ENCODE measurements around the gene GJC3.
A peak's percentile ranks its signal among the peaks of the same experiment; 100 is the strongest.
"Not testable (repeated sequence)": the region's sequence is repeated elsewhere in the genome, so short reads cannot be mapped to it uniquely, and the experiment has no call there.

Gene GJC3, protein sequence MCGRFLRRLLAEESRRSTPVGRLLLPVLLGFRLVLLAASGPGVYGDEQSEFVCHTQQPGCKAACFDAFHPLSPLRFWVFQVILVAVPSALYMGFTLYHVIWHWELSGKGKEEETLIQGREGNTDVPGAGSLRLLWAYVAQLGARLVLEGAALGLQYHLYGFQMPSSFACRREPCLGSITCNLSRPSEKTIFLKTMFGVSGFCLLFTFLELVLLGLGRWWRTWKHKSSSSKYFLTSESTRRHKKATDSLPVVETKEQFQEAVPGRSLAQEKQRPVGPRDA

DNA sequence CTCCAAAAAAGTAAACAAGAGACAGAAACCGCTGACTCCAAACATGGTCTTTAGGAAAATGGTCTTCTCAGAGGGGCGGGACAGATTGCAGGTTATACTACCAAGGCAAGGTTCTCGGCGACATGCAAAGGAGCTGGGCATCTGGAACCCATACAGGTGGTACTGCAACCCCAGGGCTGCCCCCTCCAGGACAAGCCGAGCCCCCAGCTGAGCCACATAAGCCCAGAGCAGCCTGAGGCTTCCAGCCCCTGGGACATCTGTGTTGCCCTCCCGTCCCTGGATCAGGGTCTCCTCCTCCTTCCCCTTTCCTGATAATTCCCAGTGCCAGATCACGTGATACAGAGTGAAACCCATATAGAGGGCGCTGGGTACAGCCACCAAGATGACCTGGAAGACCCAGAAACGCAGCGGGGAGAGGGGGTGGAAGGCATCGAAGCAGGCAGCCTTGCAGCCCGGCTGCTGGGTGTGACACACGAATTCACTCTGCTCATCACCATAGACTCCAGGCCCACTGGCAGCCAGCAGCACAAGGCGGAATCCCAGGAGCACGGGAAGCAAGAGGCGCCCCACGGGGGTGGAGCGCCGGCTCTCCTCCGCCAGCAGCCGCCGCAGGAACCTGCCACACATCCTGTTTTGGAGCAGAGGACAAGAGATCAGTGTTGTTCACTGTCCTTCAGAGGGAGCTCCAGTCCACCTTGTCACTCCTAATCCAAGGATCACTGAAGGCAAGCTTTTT is at the start of gene GJC3:
GJC3 (minus strand) TSS at position 627 of the 736 bp plus-strand sequence; CDS start at position 627, 0 bp downstream.
- peak; percentile 66 for DNase-seq

DNA sequence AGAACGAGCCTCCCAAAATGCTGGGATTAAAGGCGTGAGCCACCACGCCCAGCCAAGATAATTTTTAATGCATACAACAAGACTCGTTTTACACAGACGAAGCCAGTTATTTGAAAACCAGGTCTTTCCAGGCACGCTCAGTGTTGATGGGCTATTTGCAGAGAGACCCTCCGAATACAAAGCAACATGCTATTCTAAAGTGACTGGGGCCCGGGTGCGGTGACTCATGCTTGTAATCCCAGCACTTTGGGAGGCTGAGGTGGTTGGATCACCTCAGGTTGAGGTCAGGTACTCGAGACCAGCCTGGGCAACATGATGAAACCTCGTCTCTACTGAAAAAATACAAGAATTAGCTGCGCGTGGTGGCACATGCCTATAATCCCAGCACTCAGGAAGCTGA is 47.2 kb upstream of the GJC3 start:
- no peak for DNase-seq

DNA sequence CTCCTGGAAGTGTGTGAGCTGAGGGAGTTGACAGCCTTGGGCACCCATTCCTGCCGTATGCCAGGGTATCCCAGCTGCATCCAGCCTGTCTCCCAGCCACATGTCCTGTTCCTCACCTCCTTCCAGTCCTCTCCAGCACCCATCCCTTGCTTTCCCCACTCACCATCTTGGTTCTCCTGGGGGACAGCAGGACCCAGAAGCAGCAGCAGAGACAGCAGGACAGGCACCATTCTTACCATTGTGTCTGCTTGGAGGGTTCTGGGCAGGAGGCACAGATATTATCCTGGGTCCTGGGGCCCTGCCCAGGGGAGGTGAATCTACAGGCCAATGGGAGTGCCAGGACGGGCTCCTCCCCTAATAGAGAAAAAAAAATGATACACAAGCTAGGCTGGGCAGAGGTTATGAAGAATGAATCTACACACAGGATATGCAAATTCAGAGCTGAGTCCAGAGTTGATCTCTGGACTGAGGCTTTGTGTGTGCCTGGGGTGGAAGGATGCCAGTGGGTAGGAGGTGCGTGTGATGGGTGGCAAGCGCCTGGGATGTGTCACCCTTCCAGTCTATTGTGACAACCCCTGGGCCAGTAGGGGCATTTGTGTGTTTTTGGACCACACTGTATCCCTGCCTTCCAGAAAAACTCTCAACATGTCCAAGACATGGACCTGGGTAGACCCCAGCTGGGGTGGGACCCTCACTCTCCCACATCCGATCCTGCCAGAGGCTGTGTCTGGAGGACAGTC is 46.5 kb upstream of the GJC3 start, which contains the start of gene AZGP1:
AZGP1 (minus strand) TSS at position 250 of the 740 bp plus-strand sequence; CDS start at position 239, 11 bp downstream.
- DNase-seq = no peak

DNA sequence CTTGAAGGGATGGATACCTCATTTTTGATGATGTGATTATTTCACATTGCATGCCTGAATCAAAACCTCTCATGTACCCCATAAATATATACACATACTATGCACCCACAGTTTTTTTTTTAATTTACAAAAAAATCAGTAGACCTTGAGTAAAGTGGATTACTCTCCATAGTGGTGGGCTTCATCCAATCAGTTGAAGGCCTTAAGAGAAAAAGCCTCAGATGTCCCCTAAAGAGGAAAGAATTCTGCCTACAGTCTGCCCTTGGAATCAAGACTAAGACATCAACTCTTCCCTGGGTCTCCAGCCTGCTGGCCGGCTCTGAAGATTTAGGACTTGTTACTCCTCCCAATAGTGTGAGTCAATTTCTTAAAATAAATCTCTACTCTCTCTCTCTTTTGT is 45.3 kb upstream of the GJC3 start:
- no peak for DNase-seq

DNA sequence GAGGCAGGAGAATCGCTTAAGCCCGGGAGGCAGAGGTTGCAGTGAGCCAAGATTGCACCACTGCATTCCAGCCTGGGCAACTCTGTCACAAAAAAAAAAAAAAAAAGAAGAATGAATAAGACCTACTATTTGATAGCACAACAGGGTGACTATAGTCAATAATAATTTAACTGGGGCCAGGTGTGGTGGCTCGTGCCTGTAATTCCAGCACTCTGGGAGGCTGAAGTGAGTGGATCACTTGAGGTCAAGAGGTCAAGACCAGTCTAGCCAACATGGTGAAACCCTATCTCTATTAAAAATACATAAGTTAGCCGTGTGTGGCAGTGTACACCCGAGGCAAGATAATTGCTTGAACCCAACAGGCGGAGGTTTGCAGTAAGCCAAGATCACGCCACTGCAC is 44.4 kb upstream of the GJC3 start:
- DNase-seq = not testable (repeated sequence)

DNA sequence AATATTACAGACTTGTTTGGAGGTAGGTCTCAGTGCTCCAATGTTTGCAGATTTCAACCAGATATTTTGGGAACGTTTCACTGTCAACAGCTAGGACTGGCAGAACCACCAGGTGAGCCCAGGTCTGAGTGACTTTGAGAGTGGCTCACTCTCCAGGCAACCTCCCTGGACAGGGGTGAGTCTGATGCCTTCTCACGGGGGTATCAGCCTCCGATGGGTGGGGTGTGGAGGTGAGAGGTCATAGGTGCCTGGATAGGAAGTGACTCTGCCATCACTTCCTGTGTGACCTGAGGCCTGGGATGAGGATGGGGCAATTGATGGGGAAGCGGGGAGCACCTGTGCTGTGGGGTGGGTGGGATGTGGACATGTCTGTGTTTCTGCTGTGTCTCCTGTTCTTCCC is 41.8 kb upstream of the GJC3 start:
- DNase-seq = no peak

DNA sequence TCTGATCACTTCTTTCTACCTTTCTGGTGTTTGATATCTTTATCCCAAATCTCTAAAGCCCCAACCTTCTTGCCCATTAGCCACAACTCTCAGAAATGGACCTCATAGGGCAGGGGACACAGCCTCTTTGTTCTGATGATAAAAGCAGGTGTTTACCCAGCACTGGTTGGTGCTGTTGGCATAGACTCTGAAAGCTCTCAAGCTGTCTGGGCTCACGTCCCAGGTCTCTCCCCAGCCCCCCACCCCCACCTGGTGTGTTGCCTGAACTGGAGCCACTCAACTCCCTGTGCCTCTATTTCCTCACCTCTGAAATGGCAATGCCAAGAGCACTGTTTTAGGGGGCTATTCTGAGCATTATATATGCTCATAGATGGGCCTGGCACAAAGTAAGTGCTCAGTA is 40.4 kb upstream of the GJC3 start:
- DNase-seq = not testable (repeated sequence)

DNA sequence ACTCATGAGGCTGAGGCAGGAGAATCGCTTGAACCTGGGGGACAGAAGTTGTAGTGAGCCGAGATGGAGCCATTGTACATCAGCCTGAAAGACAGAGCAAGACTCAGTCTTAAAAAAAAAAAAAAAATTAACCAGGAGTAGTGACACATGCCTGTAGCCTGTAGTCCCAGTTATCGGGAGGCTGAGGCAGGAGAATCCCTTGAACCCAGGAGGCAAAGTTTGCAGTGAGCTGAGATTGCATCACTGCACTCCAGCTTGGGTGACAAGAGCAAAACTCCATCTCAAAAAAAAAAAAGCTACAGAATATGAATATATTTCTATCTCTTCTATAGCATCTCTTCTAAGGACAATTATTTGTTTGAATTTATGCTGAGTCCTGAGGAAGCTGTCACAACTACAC is 39.9 kb upstream of the GJC3 start:
- DNase-seq = no peak

DNA sequence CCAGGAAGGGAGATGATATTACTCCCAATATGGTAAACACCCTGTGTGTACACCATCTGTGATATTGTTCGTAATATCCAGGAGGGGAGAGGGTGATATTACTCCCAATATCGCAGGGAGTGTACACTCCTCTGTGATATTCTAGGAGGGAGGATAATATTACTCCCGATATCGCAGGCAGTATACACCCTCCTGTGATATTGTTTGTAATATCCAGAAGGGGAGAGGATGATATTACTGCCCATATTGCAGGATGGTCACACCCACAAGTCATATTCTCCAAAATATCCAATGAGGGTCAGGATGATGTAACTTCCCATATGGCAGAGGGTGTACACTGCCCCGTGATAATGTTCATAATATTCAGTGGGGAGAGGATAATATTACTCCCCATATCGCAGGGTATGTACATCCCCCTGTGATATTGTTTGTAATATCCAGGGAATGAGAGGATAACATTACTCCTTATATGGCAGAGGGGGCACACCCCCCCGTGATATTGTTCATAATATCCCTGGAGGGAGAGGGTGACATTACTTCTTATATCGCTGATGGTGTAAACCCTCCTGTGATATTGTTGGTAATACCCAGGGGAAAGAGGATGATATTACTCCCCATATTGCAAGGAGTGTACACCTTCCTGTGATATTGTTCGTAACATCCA is 29.3 kb upstream of the GJC3 start:
- DNase-seq = no peak

DNA sequence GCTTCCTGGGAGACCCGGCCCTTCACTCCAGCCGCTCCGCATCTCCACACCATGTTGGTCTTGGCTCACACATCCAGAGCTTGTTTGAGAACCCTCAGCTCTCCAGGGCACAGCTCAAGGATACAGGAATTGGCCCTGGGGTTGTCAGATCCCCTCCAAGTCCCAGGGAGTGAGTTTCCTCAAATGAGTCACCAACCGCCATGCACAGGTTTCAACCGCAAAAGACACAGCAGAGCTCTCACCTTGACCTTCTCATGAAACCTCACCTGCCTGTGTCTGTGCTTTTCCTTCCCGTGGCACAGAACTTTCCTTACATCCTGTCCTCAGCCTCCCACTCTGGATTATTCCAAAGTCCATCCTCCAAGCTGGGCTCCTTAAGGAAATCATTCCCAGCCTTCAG is 25.8 kb upstream of the GJC3 start:
- no peak for DNase-seq

DNA sequence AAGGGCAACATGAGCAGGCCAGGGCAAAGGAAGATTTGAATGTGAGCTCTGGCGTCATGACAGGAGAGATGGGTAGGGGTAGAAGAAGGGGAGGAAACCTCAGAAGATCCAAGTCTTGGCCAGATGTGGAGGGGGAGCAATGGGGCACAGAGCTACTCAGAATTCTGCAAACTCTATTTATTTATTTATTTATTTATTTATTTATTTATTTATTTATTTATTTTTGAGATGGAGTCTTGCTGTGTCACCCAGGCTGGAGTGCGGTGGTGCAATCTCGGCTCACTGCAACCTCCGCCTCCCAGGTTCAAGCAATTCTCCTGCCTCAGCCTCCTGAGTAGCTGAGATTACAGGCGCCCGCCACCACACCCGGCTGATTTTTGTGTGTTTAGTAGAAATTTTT is 25.2 kb upstream of the GJC3 start:
- not testable (repeated sequence) for DNase-seq

DNA sequence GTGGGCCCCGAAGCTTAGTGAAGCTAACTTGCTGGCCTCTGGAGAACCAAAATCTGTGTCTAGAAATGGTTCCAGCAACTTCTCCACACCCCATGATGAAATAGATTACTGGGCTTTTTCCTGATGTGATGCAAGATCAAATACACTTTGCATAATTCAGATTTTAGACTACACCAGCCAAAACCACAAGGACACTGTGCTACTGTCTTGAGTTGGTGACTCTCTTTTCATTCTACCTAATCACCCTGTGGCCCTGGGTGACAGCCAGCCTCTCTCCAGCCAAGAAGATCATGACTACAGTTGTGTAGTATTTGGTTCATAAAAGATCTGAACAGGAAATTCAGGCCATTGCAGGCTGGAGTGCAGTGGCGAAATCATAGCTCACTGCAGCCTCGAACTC is 24.2 kb upstream of the GJC3 start:
- DNase-seq = no peak

DNA sequence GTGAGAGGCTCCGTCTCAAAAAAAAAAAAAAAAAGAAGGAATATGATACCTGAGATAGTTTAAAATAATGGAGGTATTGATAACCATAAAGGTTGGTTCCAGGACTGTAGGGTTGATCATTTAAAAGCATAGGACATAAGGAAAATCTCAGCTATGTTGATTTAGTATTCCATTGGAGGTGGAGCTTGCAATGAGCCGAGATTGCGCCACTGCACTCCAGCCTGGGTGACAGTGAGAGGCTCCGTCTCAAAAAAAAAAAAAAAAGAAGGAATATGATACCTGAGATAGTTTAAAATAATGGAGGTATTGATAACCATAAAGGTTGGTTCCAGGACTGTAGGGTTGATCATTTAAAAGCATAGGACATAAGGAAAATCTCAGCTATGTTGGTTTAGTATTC is 23.2 kb upstream of the GJC3 start:
- not testable (repeated sequence) for DNase-seq

DNA sequence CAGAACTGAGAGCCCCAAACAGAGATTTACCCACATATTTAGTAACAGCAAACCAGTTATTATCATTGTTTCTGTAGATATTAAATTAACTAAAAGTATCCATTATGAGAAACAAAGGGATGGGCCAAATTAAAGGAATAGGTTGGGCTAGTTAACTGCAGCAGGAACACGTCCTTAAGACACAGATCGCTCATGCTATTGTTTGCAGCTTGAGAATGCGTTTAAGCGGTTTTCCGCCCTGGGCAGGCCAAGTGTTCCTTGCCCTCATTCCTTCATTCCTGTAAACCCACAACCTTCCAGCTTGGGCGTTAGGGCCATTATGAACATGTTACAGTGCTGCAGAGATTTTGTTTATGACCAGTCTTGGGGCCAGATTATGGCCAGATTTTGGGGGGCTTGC is 21.4 kb upstream of the GJC3 start:
- not testable (repeated sequence) for DNase-seq

DNA sequence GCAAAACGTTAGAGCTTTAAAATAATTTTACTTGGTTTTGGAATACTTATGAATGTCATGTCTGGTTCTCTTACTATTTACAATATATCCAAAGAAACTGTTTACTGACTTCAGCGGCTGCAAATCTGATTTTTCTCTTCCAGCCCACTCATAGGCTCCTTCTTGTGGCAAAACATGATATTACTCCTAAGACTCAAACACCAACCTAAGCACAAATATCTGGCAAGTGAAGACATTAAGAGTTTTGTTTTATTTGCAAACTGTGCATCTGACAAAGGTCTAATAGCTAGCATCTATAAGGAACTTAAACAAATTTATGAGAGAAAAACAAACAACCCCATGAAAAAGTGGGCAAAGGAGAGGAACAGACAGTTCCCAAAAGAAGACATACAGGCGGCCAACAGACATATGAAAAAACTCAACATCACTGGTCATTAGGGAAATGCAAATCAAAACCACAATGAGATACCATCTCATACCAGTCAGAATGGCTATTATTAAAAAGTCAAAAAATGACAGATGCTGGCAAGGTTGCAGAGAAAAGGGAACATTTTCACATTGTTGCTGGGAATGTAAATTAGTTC is 20.3 kb upstream of the GJC3 start:
- no peak for DNase-seq

DNA sequence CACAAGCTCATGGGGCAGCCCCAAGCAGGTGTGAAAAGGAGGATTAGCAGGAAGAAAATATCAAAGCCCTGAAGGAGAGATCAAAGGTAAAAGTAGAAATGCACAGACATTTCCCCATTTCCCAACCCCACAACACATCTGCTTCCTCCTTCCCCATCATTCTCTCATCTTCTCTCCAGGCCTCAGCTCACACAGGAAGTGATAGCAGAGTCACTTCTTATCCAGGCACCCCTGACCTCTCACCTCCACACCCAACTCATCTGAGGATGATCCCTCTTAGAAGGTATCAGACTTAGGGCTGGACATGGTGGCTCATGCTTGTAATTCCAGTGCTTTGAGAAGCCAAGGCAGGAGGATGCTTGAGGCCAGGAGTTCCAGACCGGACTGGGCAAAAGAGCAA is 18.2 kb upstream of the GJC3 start:
- DNase-seq = no peak

DNA sequence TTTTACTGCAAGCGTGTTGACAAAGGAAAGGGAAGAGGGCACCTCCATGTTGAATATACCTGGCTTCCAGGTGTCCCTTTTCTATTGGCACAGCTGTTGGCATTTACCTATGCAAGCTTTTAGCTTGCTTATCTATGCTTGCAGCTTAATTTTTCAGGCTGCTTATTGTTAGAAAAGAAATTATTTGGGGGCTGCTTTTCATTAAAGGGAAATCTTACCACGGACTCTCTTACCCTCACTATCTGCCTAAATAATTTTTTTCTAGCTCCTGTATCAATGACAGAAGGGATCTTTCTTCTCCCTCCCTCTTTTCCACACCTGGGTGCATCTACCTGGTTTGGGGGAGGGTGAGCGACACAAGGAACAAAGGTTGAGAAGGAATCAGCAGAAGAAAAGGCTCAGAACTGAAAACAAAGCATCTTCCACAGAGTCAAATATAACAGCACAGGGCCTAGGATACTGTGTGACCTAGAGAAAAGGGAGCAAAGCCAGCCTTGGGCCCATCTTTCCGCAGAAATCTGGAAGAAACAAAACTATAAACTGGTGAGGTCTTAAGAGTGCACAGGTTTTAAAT is 15.2 kb upstream of the GJC3 start:
- DNase-seq = no peak

DNA sequence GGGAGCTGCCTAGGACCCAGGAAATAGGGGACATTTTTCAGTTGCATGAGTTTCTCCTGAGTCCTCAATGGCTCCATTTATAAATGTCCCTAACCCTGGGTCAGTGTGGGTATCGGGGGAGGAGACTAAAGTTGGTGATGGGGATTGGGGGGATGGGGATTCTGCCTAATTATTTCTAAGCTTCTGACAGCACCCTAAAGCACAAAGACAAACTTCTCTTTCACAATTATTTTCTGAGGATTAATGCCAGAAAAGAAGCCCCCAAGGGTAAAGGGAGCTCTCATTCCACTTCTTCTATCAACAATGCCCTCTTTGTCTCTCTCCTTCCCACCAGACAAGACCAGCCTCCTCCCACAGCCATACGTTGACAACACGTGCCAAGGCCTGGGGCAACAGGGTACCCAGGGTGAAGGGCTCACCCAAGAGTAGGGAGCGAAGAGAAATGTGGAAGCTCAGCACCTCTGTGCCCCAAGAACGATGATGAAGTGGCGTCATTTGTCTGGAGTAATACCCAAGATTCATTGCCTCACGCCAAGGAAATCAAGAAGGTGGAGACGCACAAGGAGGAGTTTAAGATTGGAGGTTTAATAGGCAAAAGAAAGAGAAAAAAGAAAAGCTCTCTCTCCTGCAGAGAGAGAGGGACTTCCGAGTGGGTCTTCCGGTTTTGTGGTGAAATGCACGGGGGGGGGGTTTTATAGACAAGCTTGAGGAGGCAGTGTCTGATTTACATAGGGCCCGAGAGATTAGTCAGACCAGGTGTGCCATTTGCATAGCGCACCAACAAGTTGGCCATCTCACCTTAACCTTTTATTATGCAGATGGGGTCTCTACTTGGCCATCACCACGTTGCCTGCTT is 14.4 kb upstream of the GJC3 start:
- DNase-seq = no peak

DNA sequence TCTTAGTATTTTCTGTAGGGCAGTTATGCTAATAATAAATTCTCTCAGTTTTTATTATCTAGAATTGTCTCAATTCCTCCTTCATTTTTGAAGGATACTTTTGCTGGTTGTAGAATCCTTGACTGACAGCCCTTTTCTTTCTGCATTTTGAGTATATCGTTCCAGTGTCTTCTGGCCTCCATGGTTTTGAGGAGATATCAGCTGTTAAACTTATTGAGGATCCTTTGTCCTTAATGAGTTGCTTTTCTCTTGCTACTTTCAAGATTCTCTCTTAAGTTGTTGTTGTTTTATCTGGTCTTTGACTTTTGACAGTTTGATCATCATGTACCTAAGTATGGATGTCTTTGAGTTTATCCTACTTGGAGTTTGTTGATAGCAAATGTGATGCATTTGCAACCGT is 8.9 kb upstream of the GJC3 start:
- DNase-seq = no peak

DNA sequence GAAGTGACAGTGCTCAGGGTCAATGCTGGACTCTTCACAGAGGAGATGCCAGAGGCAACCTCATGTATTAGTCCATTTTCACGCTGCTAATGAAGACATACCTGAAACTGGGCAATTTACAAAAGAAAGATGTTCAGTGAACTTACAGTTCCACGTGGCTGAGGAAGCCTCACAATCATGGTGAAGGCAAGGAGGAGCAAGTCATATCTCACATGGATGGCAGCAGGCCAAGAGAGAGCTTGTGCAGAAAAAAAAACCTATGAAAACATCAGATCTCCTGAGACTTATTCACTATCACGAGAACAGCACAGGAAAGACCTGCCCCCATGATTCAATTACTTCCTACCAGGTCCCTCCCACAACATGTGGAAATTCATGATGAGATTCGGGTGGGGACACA is 5.6 kb upstream of the GJC3 start:
- DNase-seq = not testable (repeated sequence)

DNA sequence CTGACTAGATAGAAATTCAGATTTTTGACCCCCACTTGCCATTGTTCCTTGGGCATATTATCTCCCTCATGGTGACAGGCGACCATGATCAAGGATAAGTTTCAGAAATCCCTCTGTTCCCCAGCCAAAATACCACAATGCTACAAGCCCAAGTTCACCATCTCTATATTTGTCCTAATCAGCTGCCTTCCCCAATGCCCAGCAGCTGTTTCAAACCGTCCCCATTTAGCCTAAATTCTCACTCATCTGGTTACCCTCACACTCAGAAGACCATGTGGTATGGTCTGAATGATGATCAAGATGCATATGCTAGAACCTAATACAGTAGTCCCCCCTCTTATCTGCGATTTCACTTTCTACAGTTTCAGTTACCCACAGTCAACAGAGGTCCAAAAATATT is 956 bp upstream of the GJC3 start:
- DNase-seq = no peak

DNA sequence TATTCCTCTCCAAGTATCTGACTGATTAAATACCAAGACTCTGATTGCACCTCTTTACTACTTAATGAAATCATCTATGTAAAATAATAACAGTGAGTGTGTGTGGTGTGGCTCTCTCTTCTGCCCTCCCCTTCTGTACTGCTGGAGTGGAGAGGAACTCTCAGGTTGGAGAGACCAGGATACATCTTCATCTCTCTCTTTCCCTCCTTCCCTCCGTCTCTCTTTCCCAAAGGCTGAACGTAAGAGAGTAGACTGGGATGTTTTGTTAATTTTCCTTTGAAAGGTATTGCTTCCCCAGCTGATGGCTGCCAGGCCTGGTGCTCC is 272 bp upstream of the GJC3 start:
- DNase-seq = no peak
